Uterus (tissue), 4 donors: ENCODE data around the gene MATN3. TPM values are rescaled to one million over a fixed set of nuclear protein-coding genes. Genes with fewer than 3 reads are reported as not detected.

Source experiments
- DNase-seq, 2 donors: peaks; one replicate each; pipeline ENCODE4 v3.0.0-alpha.2; 2019 to 2020
- H3K27ac ChIP-seq, 2 donors: fragments of 200-600 bp; sonication (generic); 1 replicate in 1 of 2; 2 replicates in 1 of 2; pipeline ENCODE4 v1.5.1; 2016 to 2018
- H3K27me3 ChIP-seq, 2 donors: fragments of 200-600 bp; sonication (generic); one replicate each; pipeline ENCODE4 v1.5.1; 2018 to 2019; ENCODE audit warnings: control low read depth in 1 of 2
- H3K36me3 ChIP-seq, 2 donors: fragments of 200-600 bp; sonication (generic); one replicate each; pipeline ENCODE4 v1.5.1; 2019; ENCODE audit warnings: control low read depth in 1 of 2
- H3K4me1 ChIP-seq, 2 donors: fragments of 200-600 bp; sonication (generic); one replicate each; pipeline ENCODE4 v1.5.1; 2018 to 2019; ENCODE audit warnings: control low read depth in 1 of 2
- H3K4me3 ChIP-seq, 2 donors: fragments of 200-600 bp; sonication (generic); 1 replicate in 1 of 2; 2 replicates in 1 of 2; pipeline ENCODE4 v1.5.1; 2018 to 2019; ENCODE audit warnings: mild to moderate bottlenecking in 1 of 2
- H3K9me3 ChIP-seq, 2 donors: fragments of 200-600 bp; sonication (generic); one replicate each; pipeline ENCODE4 v1.5.1; 2019; ENCODE audit warnings: control low read depth in 1 of 2
- CTCF ChIP-seq, 4 experiments: fragments of 200-600 bp in 2 of 4; fragments of 450-650 bp in 2 of 4; sonication (generic) in 2 of 4; IDR thresholded peaks; one replicate each; pipeline ENCODE4 v1.5.1; 2016 to 2019; ENCODE audit warnings: antibody characterized with exemption in 4 of 4, mild to moderate bottlenecking in 2 of 4, moderate library complexity in 1 of 4
- POLR2A ChIP-seq, 2 donors: fragments of 450-650 bp; IDR thresholded peaks; one replicate each; pipeline ENCODE4 v1.6.1; 2016; ENCODE audit warnings: antibody characterized with exemption in 2 of 2, mild to moderate bottlenecking in 1 of 2, moderate library complexity in 1 of 2
- intact Hi-C: fragments of 100-400 bp; cut with DNase I; formaldehyde crosslinking; loops from one replicate; pipeline ENCODE4 v1.15.1; 2023; ENCODE audit warnings: low total_unique reads
- total RNA-seq, 4 donors: library from RNA; depleted of rRNA in 3 of 4; stranded (reverse); fragments of >200 nt in 3 of 4; gene quantifications; one replicate each; pipeline versions ENCODE4 v1.1.0 to v1.2.4, GENCODE V29; 2014 to 2023
- donor health status: DM: yes; HTN: yes; CAD: no.

Gene MATN3
- total RNA-seq, 4 donors from 2014 or later = 1.2 to 2.1 (median 1.3) TPM

GRCh38 chr2:19971691-19972090 lies 40.8 kb downstream of the MATN3 start:
- DNase-seq = no peak
- TF ChIP-seq CTCF (IDR thresholded peaks at IDR 0.05) = no peak
- no peak for TF ChIP-seq POLR2A (IDR thresholded peaks at IDR 0.05)
- no peaks in the 10 kb centered on the region for H3K27me3 ChIP-seq
- H3K27ac ChIP-seq = no peak overlapping the region
- H3K36me3 ChIP-seq = no peaks in the 10 kb centered on the region
- H3K4me3 ChIP-seq = no peak overlapping the region
- no peaks in the 10 kb centered on the region for H3K9me3 ChIP-seq
- intact Hi-C loops = no loop called here
- H3K4me1 ChIP-seq = no peaks in the 10 kb centered on the region

- intact Hi-C loops = no loop called here
- no peak overlapping the region for H3K4me3 ChIP-seq
- TF ChIP-seq CTCF (IDR thresholded peaks at IDR 0.05) (no peak), POLR2A (IDR thresholded peaks at IDR 0.05) (no peak)
Measured at GRCh38 chr2:19963386-19963785, 49.1 kb downstream of the MATN3 start.

GRCh38 chr2:19955544-19956422 lies 56.7 kb downstream of the MATN3 start:
- H3K4me1 ChIP-seq = no peaks in the 10 kb centered on the region
- H3K36me3 ChIP-seq = no peaks in the 10 kb centered on the region
- no peaks in the 10 kb centered on the region for H3K9me3 ChIP-seq
- H3K4me3 ChIP-seq = no peak overlapping the region
- no peak for TF ChIP-seq POLR2A (IDR thresholded peaks at IDR 0.05)
- peak; percentile 61 to 69 (median 64) for TF ChIP-seq CTCF (IDR thresholded peaks at IDR 0.05)
- H3K27ac ChIP-seq = no peak overlapping the region
- intact Hi-C loops = no loop called here
- peak; percentile 29 to 34 for DNase-seq
- H3K27me3 ChIP-seq = no peaks in the 10 kb centered on the region

More at GRCh38 chr2:19963386-19963785, 49.1 kb downstream of the MATN3 start:
- H3K27me3 ChIP-seq = no peaks in the 10 kb centered on the region
- no peaks in the 10 kb centered on the region for H3K36me3 ChIP-seq
- no peaks in the 10 kb centered on the region for H3K4me1 ChIP-seq
- DNase-seq = no peak
- H3K27ac ChIP-seq = no peak overlapping the region
- no peaks in the 10 kb centered on the region for H3K9me3 ChIP-seq

- no peaks in the 10 kb centered on the region for H3K27me3 ChIP-seq
- H3K4me1 ChIP-seq = no peaks in the 10 kb centered on the region
- H3K27ac ChIP-seq = no peak overlapping the region
- no peaks in the 10 kb centered on the region for H3K9me3 ChIP-seq
- intact Hi-C loops = no loop called here
- no peak for TF ChIP-seq POLR2A (IDR thresholded peaks at IDR 0.05)
- no peak for TF ChIP-seq CTCF (IDR thresholded peaks at IDR 0.05)
- no peak for DNase-seq
- no peak overlapping the region for H3K4me3 ChIP-seq
- no peaks in the 10 kb centered on the region for H3K36me3 ChIP-seq
Measured at GRCh38 chr2:19949071-19949470, 63.4 kb downstream of the MATN3 start.

- intact Hi-C loops = no loop called here
- no peaks in the 10 kb centered on the region for H3K36me3 ChIP-seq
- no peaks in the 10 kb centered on the region for H3K4me1 ChIP-seq
- no peaks in the 10 kb centered on the region for H3K27me3 ChIP-seq
- H3K4me3 ChIP-seq = no peak overlapping the region
- H3K9me3 ChIP-seq = no peaks in the 10 kb centered on the region
- no peak for TF ChIP-seq POLR2A (IDR thresholded peaks at IDR 0.05)
- TF ChIP-seq CTCF (IDR thresholded peaks at IDR 0.05) = no peak
- DNase-seq = no peak
- H3K27ac ChIP-seq = no peak overlapping the region
Measured at GRCh38 chr2:19947184-19947940, 65.1 kb downstream of the MATN3 start.
